CMK (cell line): Measurements from ENCODE around the gene PLB1.

Experiments
- DNase-seq: peaks from one replicate; pipeline ENCODE4 v3.0.0-alpha.2; 2010; ENCODE audit warnings: low read depth

The PLB1 gene

GRCh38 chr2:28627722-28628480 lies 132.0 kb downstream of the PLB1 start:
- DNase-seq: no peak

GRCh38 chr2:28628506-28628905 lies 132.6 kb downstream of the PLB1 start:
- DNase-seq: no peak

GRCh38 chr2:28628987-28629386 lies 133.1 kb downstream of the PLB1 start:
- DNase-seq: no peak

- DNase-seq: no peak
Measured at GRCh38 chr2:28629910-28630309, 134.1 kb downstream of the PLB1 start.

- DNase-seq: no peak
Measured at GRCh38 chr2:28630341-28630740, 134.5 kb downstream of the PLB1 start.

- DNase-seq: no peak
Measured at GRCh38 chr2:28631514-28632206, 135.8 kb downstream of the PLB1 start.

GRCh38 chr2:28632791-28633190 lies 136.9 kb downstream of the PLB1 start:
- no peak for DNase-seq

- DNase-seq: no peak
Measured at GRCh38 chr2:28633204-28633603, 137.3 kb downstream of the PLB1 start.

GRCh38 chr2:28633746-28634145 lies 137.9 kb downstream of the PLB1 start:
- no peak for DNase-seq

- DNase-seq: no peak
Measured at GRCh38 chr2:28635191-28635611, 139.3 kb downstream of the PLB1 start.

- no peak for DNase-seq
Measured at GRCh38 chr2:28636491-28636890, 140.6 kb downstream of the PLB1 start.

- DNase-seq: no peak
Measured at GRCh38 chr2:28637066-28638047, 141.5 kb downstream of the PLB1 start.

GRCh38 chr2:28638102-28638501 lies 142.2 kb downstream of the PLB1 start:
- no peak for DNase-seq

- no peak for DNase-seq
Measured at GRCh38 chr2:28639092-28639691, 143.3 kb downstream of the PLB1 start.

GRCh38 chr2:28639836-28640235 lies 144.0 kb downstream of the PLB1 start:
- DNase-seq: no peak

- DNase-seq: no peak
Measured at GRCh38 chr2:28640260-28640907, 144.5 kb downstream of the PLB1 start.

- DNase-seq: no peak
Measured at GRCh38 chr2:28640908-28641300, 145.0 kb downstream of the PLB1 start.

- no peak for DNase-seq
Measured at GRCh38 chr2:28642796-28643195, 146.9 kb downstream of the PLB1 start.

- no peak for DNase-seq
Measured at GRCh38 chr2:28643327-28643726, 147.5 kb downstream of the PLB1 start.

GRCh38 chr2:28643911-28644334 lies 148.1 kb downstream of the PLB1 start:
- DNase-seq: no peak

GRCh38 chr2:28644760-28645159 lies 148.9 kb downstream of the PLB1 start:
- DNase-seq: no peak
